Tibial nerve (tissue), 4 donors: Measurements from ENCODE around the gene SLC25A28. TPM values are rescaled to one million over a fixed set of nuclear protein-coding genes. Genes with fewer than 3 reads are reported as not detected.

Experiments
- DNase-seq, 2 donors: peaks; one replicate each; pipeline ENCODE4 v3.0.0-alpha.2; 2019; ENCODE audit warnings: low spot score in 2 of 2
- H3K27ac ChIP-seq, 4 donors: fragments of 200-600 bp; sonication (generic) in 3 of 4; one replicate each; pipeline ENCODE4 v1.5.1; 2017 to 2019; ENCODE audit warnings: mild to moderate bottlenecking in 1 of 4
- H3K27me3 ChIP-seq, 2 donors: fragments of 200-600 bp; sonication (generic) in 1 of 2; one replicate each; pipeline versions ENCODE4 v1.5.1 to v1.6.0; 2017 to 2019
- H3K36me3 ChIP-seq, 3 donors: fragments of 200-600 bp; sonication (generic); one replicate each; pipeline ENCODE4 v1.5.1; 2018 to 2019
- H3K4me1 ChIP-seq, 4 donors: fragments of 200-600 bp; sonication (generic) in 3 of 4; one replicate each; pipeline ENCODE4 v1.5.1; 2017 to 2019
- H3K4me3 ChIP-seq, 4 donors: fragments of 200-600 bp; sonication (generic) in 3 of 4; one replicate each; pipeline ENCODE4 v1.5.1; 2017 to 2019; ENCODE audit warnings: mild to moderate bottlenecking in 1 of 4, moderate library complexity in 1 of 4
- H3K9me3 ChIP-seq, 4 donors: fragments of 200-600 bp; sonication (generic) in 3 of 4; one replicate each; pipeline ENCODE4 v1.5.1; 2017 to 2019
- CTCF ChIP-seq, 5 experiments: fragments of 200-600 bp in 3 of 5; fragments of 450-650 bp in 2 of 5; sonication (generic) in 3 of 5; IDR thresholded peaks; one replicate each; pipeline ENCODE4 v1.5.1; 2016 to 2019; ENCODE audit warnings: antibody characterized with exemption in 5 of 5, mild to moderate bottlenecking in 3 of 5, moderate library complexity in 2 of 5
- EP300 ChIP-seq, 2 donors: sonication (generic); formaldehyde crosslinking; IDR thresholded peaks; one replicate each; pipeline ENCODE4 v1.6.1; 2017; ENCODE audit warnings: antibody characterized with exemption in 2 of 2, mild to moderate bottlenecking in 1 of 2
- POLR2A ChIP-seq, 2 donors: fragments of 450-650 bp; IDR thresholded peaks; one replicate each; pipeline ENCODE4 v1.6.1; 2017; ENCODE audit warnings: antibody characterized with exemption in 2 of 2, mild to moderate bottlenecking in 2 of 2, moderate library complexity in 2 of 2
- WGBS, 2 donors: methylation state at CpG; one replicate each; pipeline ENCODE4 v1.1.5; 2018; 5-methylcytosine and 5-hydroxymethylcytosine counted together
- small RNA-seq: library from RNA; depleted of rRNA; stranded (forward); fragments of <200 nt; gene quantifications from one replicate; pipeline ENCODE3, GENCODE V24; 2016
- total RNA-seq, 4 donors: library from RNA; depleted of rRNA; stranded (reverse); fragments of >200 nt; gene quantifications; one replicate each; pipeline ENCODE4 v1.1.0, GENCODE V29; 2016

Gene SLC25A28
- total RNA-seq, 4 donors from 2014 or later: 35.2 to 65.6 (median 47.8) TPM

- H3K27ac ChIP-seq: no peak overlapping the region
- no peak for DNase-seq
- H3K4me3 ChIP-seq: no peak overlapping the region
- no peaks in the 10 kb centered on the region for H3K36me3 ChIP-seq
- H3K4me1 ChIP-seq: no peaks in the 10 kb centered on the region
- no peaks in the 10 kb centered on the region for H3K9me3 ChIP-seq
- TF ChIP-seq POLR2A (IDR thresholded peaks at IDR 0.05) (no peak), CTCF (IDR thresholded peaks at IDR 0.05) (no peak), EP300 (IDR thresholded peaks at IDR 0.05) (no peak)
- 56 to 57% methylated on average over 3 of the region's 3 CpGs for WGBS, 2 donors
- H3K27me3 ChIP-seq: peaks cover 0 to 15% of the 10 kb centered on the region in 2 donors
Observed at GRCh38 chr10:99564361-99564760, 55.9 kb downstream of the SLC25A28 start.

GRCh38 chr10:99562631-99563030, 57.6 kb downstream of the SLC25A28 start:
- TF ChIP-seq POLR2A (IDR thresholded peaks at IDR 0.05) (no peak), CTCF (IDR thresholded peaks at IDR 0.05) (no peak), EP300 (IDR thresholded peaks at IDR 0.05) (no peak)
- H3K27ac ChIP-seq: no peak overlapping the region
- H3K4me3 ChIP-seq: no peak overlapping the region
- no peaks in the 10 kb centered on the region for H3K4me1 ChIP-seq
- no peak for DNase-seq
- H3K36me3 ChIP-seq: no peaks in the 10 kb centered on the region
- peaks cover 0 to 13% of the 10 kb centered on the region in 2 donors for H3K27me3 ChIP-seq
- no peaks in the 10 kb centered on the region for H3K9me3 ChIP-seq
- 48 to 52% methylated on average over 2 of the region's 2 CpGs for WGBS, 2 donors

Small RNAs within 50 kb of the gene (small RNA-seq; reads per million reads assigned to genes)
- gene AL133353.1: not detected

Other genes starting within 250 kb of the SLC25A28 start
- 10 to 100 TPM in 3 of 4 donors, 1 to 10 TPM in 1; 8.6 to 19.9 (median 12.1) TPM for gene GOT1, start 189.8 kb downstream of the SLC25A28 start, total RNA-seq
- not detected for gene NKX2-3, start 87.5 kb downstream of the SLC25A28 start, total RNA-seq
- gene ENTPD7, start 39.1 kb upstream of the SLC25A28 start, total RNA-seq: 1 to 10 TPM; 3.3 to 7.5 (median 4.4) TPM
- gene COX15, start 111.7 kb upstream of the SLC25A28 start, total RNA-seq: 10 to 100 TPM; 25.2 to 31.0 (median 30.4) TPM
- gene CUTC, start 111.8 kb upstream of the SLC25A28 start, total RNA-seq: 10 to 100 TPM; 21.9 to 55.7 (median 40.1) TPM
- 10 to 100 TPM in 2 of 4 donors, 1 to 10 TPM in 2; 1.7 to 23.7 (median 8.4) TPM for gene ABCC2, start 162.2 kb upstream of the SLC25A28 start, total RNA-seq